ENCODE data around the gene GLCCI1.

DNA sequence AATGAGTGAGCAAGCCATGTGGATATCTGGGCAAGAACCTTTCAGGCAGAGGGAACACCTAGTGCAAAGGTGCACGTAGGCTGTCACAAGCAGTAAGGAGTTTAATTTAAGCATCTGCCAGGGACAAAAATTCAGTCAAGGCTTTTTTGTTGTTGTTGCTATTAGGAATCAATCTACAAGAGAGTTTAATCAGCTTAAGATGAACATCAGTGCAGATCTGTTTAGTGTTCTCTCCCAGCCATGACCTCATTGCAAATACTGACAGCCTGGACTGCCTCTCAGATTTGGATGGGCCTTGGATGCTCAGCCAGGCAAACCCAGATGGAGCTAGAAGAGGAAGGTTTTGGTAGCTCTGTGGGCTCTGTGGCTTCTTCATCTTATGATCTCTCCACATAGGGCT, 3.3 kb upstream of the GLCCI1 start:
- no peak for TF ChIP-seq POLR2A (IDR thresholded peaks at IDR 0.05)
- TF ChIP-seq, protein P1, sequence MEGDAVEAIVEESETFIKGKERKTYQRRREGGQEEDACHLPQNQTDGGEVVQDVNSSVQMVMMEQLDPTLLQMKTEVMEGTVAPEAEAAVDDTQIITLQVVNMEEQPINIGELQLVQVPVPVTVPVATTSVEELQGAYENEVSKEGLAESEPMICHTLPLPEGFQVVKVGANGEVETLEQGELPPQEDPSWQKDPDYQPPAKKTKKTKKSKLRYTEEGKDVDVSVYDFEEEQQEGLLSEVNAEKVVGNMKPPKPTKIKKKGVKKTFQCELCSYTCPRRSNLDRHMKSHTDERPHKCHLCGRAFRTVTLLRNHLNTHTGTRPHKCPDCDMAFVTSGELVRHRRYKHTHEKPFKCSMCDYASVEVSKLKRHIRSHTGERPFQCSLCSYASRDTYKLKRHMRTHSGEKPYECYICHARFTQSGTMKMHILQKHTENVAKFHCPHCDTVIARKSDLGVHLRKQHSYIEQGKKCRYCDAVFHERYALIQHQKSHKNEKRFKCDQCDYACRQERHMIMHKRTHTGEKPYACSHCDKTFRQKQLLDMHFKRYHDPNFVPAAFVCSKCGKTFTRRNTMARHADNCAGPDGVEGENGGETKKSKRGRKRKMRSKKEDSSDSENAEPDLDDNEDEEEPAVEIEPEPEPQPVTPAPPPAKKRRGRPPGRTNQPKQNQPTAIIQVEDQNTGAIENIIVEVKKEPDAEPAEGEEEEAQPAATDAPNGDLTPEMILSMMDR (IDR thresholded peaks at IDR 0.05): no peak
- no peak for TF ChIP-seq POLR2AphosphoS5 (IDR thresholded peaks at IDR 0.05)
- TF ChIP-seq EP300 (IDR thresholded peaks at IDR 0.05; ENCODE audit: low read depth): no peak

All from transverse colon (tissue), 4 donors.